OCI-LY3 (cell line): Measurements from ENCODE around the gene C11orf65.

Experiments
- EZH2phosphoT487 ChIP-seq: fragments of 200-600 bp; shearing (Covaris generic); IDR thresholded peaks from 2 replicates; pipeline ENCODE4 v1.6.1; 2018; ENCODE audit warnings: antibody characterized with exemption, mixed run types, low read depth
- TF ChIP-seq, protein P1 (sequence below): fragments of 200-600, 300-600 bp; sonication (generic); IDR thresholded peaks from 2 replicates; pipeline ENCODE4 v1.5.1; 2014; ENCODE audit warnings: antibody characterized with exemption, low read length, low read depth

DNA sequence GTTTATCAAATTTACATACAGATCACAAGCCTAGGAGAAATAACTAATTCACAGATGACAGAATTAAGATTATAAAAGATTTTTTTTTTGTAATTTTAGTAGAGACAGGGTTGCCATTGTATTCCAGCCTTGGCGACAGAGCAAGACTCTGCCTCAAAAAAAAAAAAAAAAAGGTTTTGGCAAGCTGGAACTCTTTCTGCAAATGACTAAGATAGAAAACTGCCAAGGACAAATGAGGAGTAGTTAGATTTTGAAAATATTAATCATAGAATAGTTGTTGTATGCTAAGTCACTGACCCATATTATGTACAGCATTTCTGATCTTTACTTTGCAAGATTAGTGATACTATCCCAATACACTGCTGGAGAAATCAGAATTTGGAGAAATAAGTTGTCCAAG lies 99.2 kb downstream of the C11orf65 start:
- TF ChIP-seq, protein P1, sequence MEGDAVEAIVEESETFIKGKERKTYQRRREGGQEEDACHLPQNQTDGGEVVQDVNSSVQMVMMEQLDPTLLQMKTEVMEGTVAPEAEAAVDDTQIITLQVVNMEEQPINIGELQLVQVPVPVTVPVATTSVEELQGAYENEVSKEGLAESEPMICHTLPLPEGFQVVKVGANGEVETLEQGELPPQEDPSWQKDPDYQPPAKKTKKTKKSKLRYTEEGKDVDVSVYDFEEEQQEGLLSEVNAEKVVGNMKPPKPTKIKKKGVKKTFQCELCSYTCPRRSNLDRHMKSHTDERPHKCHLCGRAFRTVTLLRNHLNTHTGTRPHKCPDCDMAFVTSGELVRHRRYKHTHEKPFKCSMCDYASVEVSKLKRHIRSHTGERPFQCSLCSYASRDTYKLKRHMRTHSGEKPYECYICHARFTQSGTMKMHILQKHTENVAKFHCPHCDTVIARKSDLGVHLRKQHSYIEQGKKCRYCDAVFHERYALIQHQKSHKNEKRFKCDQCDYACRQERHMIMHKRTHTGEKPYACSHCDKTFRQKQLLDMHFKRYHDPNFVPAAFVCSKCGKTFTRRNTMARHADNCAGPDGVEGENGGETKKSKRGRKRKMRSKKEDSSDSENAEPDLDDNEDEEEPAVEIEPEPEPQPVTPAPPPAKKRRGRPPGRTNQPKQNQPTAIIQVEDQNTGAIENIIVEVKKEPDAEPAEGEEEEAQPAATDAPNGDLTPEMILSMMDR, result no peak
- TF ChIP-seq EZH2phosphoT487, result no peak
